HK-2 (cell line): ENCODE results near the gene PCSK6.

Experiments used
- DNase-seq: peaks from one replicate; pipeline ENCODE4 v3.0.0-alpha.2; 2018; ENCODE audit not compliant: unreplicated experiment

PCSK6 gene

DNA sequence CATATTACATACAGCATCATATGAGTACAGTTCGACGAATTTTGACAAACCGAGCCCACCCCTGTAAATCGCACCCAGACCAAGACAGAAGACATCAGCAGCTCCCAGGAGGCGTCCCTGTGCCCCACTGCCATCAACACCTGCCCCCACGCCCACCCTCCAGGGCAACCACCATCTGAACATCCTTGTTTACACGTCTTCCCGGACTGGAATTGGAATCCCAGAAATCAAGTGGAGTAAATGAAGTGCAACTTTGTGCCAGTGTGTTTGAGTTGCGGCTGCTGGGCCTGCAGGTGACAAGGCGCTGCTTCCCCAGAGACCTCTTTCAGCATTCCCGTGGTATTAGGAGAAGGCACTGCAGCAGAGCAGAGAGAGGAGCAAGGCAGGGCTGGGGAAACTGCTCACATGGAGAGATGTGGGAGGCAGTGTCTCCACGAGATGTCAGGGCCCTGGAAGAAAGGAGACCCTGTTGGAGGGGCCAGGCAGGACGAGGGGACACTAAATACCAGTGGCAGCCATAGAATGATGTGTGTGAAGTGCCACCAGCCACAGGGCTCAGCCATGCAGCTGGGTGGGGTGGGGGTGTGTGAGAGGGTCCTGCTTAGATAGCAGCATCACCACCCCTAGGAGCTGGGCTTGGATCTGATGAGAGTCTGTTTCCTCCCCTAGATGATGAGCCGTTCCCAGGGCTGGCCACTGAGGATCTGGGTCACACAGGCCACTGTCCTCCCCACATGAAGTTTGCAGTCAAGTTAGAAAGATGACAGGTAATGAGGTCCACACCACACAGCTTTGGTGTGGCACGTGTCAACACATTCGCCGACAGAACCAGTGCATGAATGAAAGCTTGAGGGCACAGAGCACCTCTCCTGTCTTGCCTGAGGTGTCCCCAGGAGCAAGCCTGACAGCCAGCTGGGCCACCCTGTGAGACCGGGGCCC lies 33.4 kb upstream of the PCSK6 start:
- no peak for DNase-seq

DNA sequence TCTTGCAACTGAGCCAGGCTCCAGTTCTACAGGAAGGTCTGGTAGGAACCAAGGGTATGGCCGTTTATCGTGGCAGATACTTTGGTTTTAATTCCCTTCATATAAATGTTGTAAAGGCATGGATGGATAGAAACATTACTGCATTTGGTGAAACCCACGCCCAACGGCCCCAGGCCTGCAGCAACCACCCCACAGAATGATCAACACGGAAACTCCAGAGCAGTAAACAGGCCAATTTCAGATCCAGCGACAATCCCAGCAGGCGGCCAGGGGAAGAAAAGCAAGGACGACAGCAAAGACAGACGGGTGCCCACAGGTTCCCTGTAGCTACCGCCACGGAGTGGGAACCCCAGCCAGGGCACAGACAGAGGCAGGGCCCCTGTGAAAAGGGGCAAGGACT lies 32.6 kb upstream of the PCSK6 start:
- DNase-seq: no peak

DNA sequence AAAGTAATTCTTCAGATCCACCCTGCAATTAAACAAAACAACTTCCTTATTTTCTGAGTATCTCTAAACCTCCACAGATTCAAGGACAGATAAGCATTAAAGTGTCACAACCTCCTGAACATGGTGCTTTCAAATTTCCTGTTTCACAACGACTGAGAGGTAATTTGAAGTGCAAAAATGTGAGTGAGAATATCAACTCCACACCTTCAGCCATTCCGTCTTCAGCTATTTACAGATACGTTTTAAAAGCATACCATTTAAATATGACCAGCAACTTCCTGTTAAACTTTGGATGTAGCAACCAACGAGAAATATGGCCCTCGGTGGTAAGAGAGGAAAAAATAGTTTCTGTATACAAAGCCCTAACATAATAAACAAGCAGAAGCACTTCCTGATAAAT lies 32.1 kb upstream of the PCSK6 start:
- no peak for DNase-seq

DNA sequence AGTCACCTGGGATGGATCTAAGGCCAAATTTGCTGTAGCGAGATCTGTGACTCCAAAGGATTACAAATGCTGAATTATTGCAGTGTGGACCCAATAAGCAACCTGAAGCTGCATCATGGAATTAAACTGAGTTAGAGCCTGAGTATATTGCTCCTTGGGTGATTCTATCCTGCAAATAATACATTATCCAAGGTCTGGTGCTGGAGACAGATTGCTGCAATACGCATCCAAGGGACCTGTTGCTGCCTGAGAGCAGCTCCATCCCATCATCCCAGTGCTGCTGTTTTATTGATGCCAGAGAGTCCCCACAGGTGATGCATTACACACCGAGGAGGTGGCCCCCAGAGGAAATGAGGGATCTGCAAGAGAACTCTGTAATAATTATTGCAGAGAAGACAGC lies 31.6 kb upstream of the PCSK6 start:
- DNase-seq: no peak

DNA sequence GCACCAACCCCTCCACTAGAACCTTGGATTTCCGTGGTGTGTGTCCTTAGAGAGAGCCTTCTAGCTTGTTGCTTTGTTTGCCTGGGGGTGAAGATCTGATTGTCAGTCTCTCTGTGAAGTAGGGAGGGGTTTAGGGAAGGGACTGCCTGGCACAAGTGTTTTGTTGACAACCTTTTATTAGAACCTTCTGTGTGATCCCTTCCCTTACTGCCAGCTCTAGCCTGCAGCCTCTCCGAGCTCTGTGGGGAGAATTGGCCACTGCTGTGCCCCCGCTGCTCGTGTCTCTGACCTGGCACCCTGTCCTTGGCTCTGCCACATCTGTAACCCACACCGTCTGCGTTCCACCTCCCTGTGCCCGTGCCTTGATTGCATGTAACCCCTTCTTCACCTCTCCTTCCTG lies 30.9 kb upstream of the PCSK6 start:
- DNase-seq: no peak

DNA sequence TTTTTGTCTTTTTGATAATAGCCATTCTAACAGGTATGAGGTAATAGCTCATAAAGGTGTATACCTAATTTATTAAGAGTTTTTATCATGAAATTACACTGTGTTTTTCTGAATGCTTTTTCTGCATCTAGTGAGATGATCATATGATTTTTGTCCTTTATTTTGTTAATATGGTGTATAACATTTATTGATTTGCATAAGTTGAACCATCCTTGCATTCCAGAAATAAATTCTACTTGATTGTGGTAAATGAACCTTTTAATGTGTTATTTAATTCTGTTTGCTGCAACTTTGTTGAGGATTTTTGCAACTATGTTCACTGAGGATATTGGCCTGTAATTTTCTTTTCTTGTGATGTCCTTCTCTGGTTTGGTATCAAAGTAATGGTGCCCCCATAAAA lies 28.0 kb upstream of the PCSK6 start:
- no peak for DNase-seq

DNA sequence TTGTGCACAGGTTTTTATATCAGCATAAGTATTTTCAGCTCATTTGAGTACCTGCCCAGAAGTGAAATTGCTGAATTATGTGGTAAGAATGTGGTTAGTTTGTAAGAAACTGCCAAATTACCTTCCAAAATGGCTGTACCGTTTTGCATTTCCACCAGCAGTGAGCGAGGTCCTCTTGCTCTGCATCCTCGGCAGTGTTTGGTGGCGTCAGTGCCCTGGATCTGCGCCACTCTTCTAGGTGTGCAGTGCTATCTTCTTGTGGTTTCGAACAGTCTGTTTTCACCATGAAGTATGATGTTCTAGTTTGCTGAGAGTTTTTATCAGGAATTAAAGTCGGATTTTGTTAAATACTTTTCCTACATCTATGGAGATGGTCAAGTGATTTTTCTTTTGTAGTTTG lies 24.8 kb upstream of the PCSK6 start:
- DNase-seq: no peak

DNA sequence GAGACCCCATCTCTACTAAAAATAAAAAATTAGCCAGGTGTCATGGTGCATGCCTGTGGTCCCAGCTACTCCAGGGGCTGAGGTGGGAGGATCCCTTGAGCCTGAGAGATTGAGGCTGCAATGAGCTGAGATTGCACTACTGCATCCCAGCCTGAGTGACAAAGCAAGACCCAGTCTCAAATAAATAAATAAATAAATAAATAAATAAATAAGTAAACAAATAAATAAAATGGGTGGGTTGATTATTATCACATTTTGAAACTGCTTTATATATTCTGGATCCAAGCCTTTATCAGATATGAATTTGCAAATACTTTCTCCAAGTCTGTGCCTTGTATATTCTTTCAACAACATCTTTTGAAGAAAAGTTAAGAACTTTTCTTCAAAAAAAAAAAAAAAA lies 22.2 kb upstream of the PCSK6 start:
- no peak for DNase-seq

DNA sequence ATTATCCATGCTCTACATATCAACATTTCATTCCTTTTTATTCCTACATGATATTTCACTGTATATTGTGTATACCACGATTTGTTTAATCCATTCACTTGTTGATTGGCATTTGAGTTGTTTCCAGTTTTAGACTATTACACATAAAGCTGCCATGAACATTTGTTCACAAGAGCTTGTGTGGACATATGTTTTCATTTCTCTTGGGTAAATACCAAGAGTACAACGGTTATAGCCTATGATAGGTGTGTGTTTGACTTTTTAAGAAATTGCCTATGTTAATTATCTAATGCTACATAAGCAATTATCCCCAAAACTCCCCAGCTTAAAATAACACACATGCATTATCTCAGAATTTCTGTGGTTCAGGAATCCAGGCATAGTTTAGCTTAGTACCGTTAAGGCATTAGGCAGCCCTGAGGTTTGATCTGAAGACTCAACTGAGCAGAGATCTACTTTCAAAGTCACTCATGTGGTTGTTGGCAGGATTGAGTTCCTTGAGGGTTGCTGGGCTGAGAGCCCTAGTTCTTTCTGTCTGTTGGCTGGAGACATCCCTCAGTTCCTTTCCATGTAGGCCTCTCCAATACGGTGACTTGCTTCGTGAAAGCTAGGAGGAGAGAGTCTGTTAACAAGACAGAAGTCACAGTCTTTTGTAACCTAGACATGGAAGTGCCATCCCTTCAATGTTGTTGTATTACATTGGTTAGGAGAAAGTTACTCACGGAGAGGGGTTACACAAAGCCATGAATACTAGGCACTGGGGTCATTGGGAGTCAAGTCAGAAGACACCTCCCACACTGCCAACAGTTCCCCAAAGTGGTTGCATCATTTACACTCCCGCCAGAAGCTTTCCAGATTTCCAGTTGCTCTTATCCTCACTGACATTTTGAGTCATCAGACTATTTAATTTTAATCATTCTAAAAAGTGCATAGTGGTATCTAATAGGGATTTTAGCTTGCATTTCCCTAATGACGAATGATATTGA lies 21.0 kb upstream of the PCSK6 start:
- DNase-seq: no peak

DNA sequence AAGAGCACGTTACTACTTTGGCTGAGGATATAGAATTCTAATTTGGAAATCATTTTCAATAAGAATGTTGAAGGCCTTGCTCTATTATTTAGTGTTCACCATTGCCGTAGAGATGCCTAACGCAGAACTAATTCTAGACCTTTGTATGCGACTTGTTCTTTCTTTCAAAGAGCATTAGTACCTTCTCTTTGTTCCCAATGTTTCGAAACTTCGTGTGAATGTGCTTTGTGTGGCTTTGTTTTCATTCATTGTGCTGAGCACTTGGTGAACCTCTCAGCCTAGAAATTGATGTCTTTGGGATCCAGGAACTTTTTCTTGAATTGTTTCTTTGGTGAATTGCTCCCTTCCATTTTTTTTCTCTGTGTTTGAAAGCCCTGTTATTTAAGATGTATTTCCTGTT lies 19.8 kb upstream of the PCSK6 start:
- no peak for DNase-seq

DNA sequence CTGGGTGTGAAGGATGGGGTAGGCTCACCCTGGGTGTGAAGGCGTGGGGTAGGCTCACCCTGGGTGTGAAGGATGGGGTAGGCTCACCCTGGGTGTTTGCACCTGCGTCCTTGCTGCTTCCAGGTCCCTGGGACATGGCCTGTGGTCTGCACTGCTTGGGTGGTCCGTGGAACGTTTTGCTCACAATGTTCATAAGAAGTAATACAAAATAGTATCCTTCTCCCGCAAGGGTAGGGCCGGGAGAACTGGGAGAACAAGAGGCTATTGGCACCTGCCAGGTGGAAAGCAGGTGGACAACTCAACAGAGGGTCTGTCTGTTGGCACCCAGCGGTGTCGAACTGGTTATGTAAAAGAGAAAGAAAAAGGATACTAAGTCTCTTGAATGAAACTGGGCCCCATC lies 17.0 kb upstream of the PCSK6 start:
- no peak for DNase-seq

DNA sequence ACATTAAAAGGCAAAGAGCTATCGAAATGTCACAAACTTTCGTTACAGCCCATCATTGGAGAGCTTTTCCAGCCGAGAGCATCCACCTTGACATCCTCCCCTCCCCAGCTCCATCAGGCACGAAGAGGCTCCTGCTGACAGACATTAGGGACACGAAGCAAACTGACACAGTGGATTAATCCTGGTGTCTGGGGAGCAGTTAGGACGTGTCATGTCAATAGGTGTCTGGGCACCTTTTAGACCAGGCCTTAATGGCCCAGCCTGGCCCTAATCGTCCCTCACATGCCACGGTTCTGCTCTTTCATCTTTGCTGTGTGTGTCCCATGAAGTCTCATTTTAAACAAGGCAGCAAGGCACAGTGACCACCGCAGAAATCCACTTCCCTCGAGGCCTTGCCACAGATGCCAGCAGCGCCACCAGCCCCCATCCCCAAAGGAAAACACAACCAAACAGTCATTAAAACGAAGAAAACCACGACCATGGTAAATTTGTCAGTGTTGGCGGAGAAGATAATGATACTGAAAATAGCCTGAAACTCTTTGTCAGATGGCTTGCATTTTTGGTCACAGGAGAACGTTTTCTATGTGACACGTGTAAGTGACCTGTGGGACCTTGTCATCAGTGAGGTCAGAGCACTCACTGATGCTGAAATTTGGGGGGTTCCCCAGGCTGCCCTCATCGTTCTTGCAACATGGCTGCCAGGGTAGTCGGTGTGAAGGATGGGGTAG lies 16.3 kb upstream of the PCSK6 start:
- DNase-seq: no peak

DNA sequence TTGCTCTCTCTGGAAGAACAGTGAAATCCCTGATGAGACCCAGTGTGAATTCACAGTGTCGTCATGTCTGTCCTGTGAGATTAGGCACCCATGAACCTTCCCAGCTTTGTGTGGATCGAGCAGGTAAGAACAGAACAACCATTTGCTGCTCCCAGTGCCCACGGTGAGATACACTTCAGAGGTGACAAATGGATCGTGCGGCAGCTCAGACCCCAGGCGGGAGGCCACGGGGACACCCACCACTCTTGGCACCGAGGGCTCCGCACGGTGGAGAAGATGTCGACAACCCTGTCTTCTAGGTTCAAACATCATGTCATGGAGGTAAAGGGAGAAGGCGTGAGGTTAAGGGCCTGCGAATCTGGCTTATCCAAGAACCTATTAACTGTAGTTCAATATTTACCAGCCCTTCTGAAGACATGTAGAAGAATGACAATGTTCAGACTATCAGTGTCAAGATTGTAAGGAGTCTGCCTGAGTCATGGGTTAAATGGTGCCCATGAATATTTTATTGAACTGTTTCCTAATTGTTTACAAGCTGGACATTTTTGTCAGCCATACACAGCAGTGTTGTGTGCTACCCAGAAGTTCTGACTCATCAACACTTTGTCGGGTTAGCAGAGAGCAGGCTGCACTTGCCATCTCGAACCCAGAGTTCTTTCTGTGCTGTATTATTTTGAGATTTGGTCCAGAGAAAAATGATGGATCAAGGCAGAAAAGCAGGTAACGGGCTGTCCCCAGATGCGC lies 15.5 kb upstream of the PCSK6 start:
- DNase-seq: no peak

DNA sequence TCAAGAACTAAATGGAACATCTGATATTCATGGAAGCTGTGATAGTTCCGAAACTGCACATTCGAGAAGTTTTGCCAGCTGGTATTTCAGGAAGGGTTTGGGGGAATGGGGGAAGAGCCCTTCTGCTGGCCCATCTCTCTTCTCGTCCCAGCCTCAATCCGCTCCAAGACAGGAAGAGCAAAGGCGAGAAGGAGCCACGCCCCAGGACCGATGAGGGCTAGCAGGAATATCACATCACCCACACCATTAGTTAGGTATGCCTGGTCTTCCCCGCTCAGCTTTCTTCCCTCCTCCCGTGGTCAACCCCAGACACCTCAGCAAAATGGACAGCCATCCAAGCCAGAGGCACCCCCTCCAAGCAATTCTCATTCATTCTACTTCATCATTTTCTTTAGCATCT lies 14.9 kb upstream of the PCSK6 start:
- DNase-seq: no peak

DNA sequence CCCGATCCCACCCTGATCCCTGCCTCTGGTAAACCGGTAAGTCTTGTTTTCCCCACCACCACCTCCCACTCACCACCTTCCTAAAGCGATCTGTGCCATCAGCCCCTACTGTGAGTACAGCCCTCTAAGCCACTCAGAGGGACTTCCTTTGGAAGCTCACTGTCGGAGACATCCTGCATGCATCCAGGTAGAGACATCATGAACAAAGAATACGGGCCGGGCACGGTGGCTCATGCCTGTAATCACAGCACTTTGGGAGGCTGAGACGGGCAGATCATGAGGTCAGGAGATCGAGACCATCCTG lies 13.7 kb upstream of the PCSK6 start:
- no peak for DNase-seq

DNA sequence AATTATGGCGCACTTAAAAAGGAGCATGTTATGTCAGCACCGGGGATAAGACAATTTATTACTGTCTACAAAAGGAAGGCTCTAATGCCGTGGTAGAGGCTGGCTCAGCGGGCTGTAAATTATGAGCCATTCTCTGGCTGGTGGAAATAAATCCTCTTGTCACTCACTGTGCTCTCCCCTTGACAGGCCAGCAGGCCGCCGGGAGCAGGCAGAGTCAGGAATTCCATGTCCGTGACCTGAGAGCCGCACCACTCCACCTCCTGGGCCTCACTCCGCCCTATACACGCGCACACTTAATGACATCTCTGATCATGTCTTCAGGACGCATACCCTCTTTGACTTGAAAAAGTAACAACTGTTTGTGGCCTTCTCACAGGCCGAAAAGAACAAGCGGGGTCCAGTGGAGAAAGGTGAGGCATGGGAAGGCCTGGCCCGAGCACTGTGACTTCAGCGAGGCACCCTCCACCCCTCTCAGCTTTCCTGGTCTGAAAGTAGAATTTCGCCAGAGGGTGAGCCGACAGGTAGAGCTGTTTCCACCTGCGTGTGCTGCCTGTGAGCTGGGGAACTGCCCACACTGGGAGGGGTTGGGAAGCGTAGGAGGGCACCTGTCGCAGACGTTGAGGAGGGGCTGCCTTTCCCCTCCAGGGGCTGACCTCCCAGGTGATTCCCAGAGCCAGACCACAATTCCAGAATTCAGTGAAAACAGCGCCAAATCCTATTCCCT lies 13.2 kb upstream of the PCSK6 start:
- no peak for DNase-seq

DNA sequence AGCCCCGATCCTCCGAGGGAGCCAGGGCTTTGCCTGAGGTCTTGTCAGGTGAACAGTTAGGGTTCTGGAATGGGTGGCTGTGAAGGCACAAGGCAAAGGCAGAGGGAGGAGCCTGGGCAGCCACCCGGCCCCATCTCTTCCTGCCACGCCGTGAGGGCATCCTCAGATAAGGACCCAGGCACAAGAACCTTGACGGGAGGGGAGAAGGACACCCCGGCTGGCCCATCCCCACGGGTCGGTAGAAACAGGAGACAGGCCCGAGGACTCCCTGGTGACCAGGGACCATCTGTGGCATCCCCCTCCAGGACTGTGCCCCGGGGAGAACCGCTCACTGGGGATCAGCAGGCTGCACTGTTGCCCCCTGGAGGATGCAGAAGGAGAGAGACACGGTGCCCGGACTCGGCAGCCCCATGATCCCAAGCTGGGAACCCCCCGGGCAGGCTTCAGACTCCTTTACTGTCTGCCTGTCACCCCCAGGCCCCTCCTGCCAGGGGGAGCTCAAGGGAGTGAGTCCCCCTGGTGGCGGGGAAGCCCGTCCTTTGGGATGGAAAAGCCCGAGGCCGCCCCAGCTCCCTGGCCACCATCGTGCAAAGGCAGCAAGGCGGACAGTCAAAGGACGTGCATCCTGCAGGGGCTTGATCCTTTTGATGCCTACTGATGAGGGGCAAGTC lies 12.3 kb upstream of the PCSK6 start:
- DNase-seq: no peak

DNA sequence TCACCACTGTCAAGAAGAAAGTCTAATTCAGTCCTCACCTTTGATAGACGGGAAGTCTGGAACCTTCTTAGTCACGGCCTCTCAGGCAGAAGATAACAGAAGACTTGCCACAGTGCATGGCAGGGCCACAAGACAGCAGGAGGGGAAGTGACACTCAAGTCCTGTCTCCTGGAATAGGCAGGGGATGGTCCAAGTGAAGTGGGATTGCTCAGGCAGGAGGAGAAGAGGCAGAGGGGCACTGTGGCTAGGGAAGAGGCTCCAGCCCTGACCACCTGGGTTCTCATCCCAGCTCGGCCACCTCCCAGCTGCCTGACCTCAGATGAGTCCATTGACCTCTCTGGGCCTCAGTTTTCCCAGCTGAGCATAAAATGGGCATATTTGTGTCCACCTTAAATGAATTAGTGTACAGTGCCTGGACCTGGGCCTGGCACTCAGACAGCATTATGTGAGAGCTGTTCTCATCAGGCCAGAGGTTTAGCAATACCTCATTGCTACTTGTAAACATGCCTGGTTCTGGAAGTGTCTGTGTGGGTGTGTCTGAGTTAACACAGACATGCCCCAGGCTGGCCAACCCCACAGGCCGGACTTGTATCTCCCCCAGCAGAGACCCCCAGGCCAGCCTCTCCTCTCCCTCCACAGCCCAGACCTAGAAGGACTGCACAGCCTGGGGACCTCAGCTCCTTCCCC lies 11.5 kb upstream of the PCSK6 start:
- DNase-seq: no peak

DNA sequence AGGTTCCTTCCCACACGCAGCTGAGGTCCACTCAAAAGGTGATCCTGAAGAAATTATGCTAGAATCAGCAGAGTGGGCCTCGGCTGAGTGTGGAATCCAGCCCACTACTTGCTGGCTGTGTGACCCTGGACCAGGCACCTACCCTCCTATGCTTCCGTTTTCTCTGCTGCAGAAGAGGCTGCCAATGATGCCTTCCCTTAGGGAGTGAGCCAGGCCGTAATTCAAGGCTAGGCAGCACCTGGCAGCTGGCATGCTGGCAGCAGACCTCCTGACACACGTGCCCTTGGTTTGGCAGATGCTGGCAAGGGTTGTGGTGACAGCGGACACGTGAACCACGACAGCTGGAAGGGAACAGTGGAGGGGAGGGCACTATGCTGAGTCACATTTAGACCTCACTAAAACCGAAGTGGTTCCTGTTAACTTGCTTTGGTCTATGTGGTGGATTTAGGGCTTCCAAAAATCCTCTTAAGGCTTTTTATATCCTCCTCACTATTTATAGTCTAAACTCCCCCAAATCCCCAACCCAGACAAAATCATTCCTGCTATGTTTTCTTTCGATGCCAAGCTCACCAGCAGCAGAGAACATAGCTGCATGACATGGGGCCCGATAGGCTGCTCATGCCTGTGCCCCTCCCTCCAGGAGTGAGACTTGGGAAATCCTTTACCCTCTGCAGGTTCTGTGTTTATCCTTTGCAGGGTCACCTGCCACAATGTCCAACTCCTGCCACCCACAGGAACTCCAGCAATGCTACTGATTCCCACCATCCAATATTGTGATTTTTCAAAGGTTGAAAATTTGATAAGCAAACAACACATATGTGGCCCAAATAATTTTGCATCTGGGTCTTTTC lies 10.6 kb upstream of the PCSK6 start:
- no peak for DNase-seq
